H9 (cell line): ENCODE results near the gene PPP1R12A. TPM values are rescaled to one million over a fixed set of nuclear protein-coding genes. Genes with fewer than 3 reads are reported as not detected.

Experiments used
- DNase-seq: peaks from one replicate; pipeline ENCODE4 v3.0.0-alpha.2; 2017
- H2AFZ ChIP-seq: one replicate; pipeline ENCODE4 v1.6.1; 2013; ENCODE audit warnings: mild to moderate bottlenecking, low read length, control low read depth, moderate library complexity
- H2AK5ac ChIP-seq: 2 replicates; pipeline ENCODE4 v1.6.1; 2013; ENCODE audit warnings: low read length, control low read depth, mixed read lengths; ENCODE audit not compliant: insufficient read length
- H2BK120ac ChIP-seq: one replicate; pipeline ENCODE4 v1.6.1; 2013; ENCODE audit warnings: low read depth, mild to moderate bottlenecking, low read length, control low read depth, inconsistent platforms; ENCODE audit not compliant: poor library complexity, severe bottlenecking
- H2BK12ac ChIP-seq: 2 replicates; pipeline ENCODE4 v1.6.1; 2013; ENCODE audit warnings: low read length, control low read depth, mixed read lengths, low read depth; ENCODE audit not compliant: insufficient read length
- H2BK15ac ChIP-seq: 2 replicates; pipeline ENCODE4 v1.6.1; 2013; ENCODE audit warnings: low read depth, low read length, control low read depth
- H2BK20ac ChIP-seq: one replicate; pipeline ENCODE4 v1.6.1; 2013; ENCODE audit warnings: low read depth, mild to moderate bottlenecking, low read length, control low read depth, inconsistent platforms; ENCODE audit not compliant: poor library complexity, severe bottlenecking
- H2BK5ac ChIP-seq: 2 replicates; pipeline ENCODE4 v1.6.1; 2013; ENCODE audit warnings: low read length, control low read depth, mixed read lengths; ENCODE audit not compliant: insufficient read length
- H3K14ac ChIP-seq: 2 replicates; pipeline ENCODE4 v1.6.1; 2013; ENCODE audit warnings: low read length, control low read depth; ENCODE audit not compliant: insufficient read depth
- H3K18ac ChIP-seq: 2 replicates; pipeline ENCODE4 v1.6.1; 2013; ENCODE audit warnings: low read depth, mild to moderate bottlenecking, mixed read lengths, low read length, control low read depth; ENCODE audit not compliant: insufficient read length
- H3K23ac ChIP-seq: 2 replicates; pipeline ENCODE4 v1.6.1; 2013; ENCODE audit warnings: low read length, control low read depth, mixed read lengths, low read depth; ENCODE audit not compliant: insufficient read length
- H3K23me2 ChIP-seq: 2 replicates; pipeline ENCODE4 v1.6.1; 2013; ENCODE audit warnings: low read depth, mild to moderate bottlenecking, mixed read lengths, low read length, control low read depth; ENCODE audit not compliant: insufficient read length, poor library complexity, severe bottlenecking
- H3K27ac ChIP-seq: 2 replicates; pipeline ENCODE4 v1.5.1; 2013; ENCODE audit warnings: low read length, control low read depth, mixed read lengths, low read depth; ENCODE audit not compliant: insufficient read length
- H3K27me3 ChIP-seq: 2 replicates; pipeline ENCODE4 v1.6.1; 2013; ENCODE audit warnings: low read length, control low read depth, inconsistent platforms; ENCODE audit not compliant: insufficient read depth
- H3K4ac ChIP-seq: 2 replicates; pipeline ENCODE4 v1.6.1; 2013; ENCODE audit warnings: low read depth, mild to moderate bottlenecking, control low read depth, inconsistent platforms, low read length, moderate library complexity
- H3K4me1 ChIP-seq: 2 replicates; pipeline ENCODE4 v1.6.1; 2013; ENCODE audit warnings: low read length, control low read depth, inconsistent platforms; ENCODE audit not compliant: insufficient read depth
- H3K4me2 ChIP-seq: 2 replicates; pipeline ENCODE4 v1.6.1; 2013; ENCODE audit warnings: low read length, control low read depth, mixed read lengths; ENCODE audit not compliant: insufficient read length, insufficient read depth
- H3K56ac ChIP-seq: 2 replicates; pipeline ENCODE4 v1.6.1; 2013; ENCODE audit warnings: low read depth, mild to moderate bottlenecking, mixed read lengths, low read length, control low read depth; ENCODE audit not compliant: insufficient read length
- H3K79me1 ChIP-seq: 2 replicates; pipeline ENCODE4 v1.6.1; 2013; ENCODE audit warnings: low read depth, mild to moderate bottlenecking, moderate library complexity, low read length, control low read depth, inconsistent platforms; ENCODE audit not compliant: insufficient read depth, poor library complexity, severe bottlenecking
- H3K79me2 ChIP-seq: 2 replicates; pipeline ENCODE4 v1.6.1; 2013; ENCODE audit warnings: low read length, control low read depth, inconsistent platforms; ENCODE audit not compliant: insufficient read depth
- H3K9ac ChIP-seq: 2 replicates; pipeline ENCODE4 v1.6.1; 2013; ENCODE audit warnings: low read length, control low read depth, mixed read lengths; ENCODE audit not compliant: insufficient read length; ENCODE audit errors: extremely low read depth
- H3K9me3 ChIP-seq: one replicate; pipeline ENCODE4 v1.6.1; 2013; ENCODE audit warnings: low read depth, low read length, inconsistent platforms; ENCODE audit not compliant: control insufficient read depth
- H3T11ph ChIP-seq: one replicate; pipeline ENCODE4 v1.6.1; 2013; ENCODE audit warnings: mild to moderate bottlenecking, low read length, control low read depth, inconsistent platforms
- H4K20me1 ChIP-seq: one replicate; pipeline ENCODE4 v1.6.1; 2013; ENCODE audit not compliant: control insufficient read depth, insufficient read length, insufficient read depth
- H4K5ac ChIP-seq: 2 replicates; pipeline ENCODE4 v1.6.1; 2013; ENCODE audit warnings: low read depth, mild to moderate bottlenecking, mixed read lengths, low read length, control low read depth; ENCODE audit not compliant: insufficient read length
- H4K8ac ChIP-seq: replicated peaks from 2 replicates; pipeline ENCODE4 v1.6.1; 2013; ENCODE audit warnings: low read length, control low read depth, mixed read lengths, low read depth; ENCODE audit not compliant: insufficient read length
- H4K91ac ChIP-seq: 2 replicates; pipeline ENCODE4 v1.6.1; 2013; ENCODE audit warnings: low read depth, mild to moderate bottlenecking, moderate library complexity, mixed read lengths, low read length, control low read depth; ENCODE audit not compliant: insufficient read length
- H3K27ac Mint-ChIP-seq, 3 experiments: 2 replicates in 2 of 3; 3 replicates in 1 of 3; pipeline ENCODE4 v1.8.0; 2020 to 2021; ENCODE audit warnings: mixed read lengths in 3 of 3, mild to moderate bottlenecking in 1 of 3, moderate library complexity in 1 of 3
- H3K27me3 Mint-ChIP-seq: 2 replicates; pipeline ENCODE4 v1.8.0; 2021; ENCODE audit warnings: low read depth, mild to moderate bottlenecking, moderate library complexity, mixed read lengths
- H3K36me3 Mint-ChIP-seq, 3 experiments: 2 replicates in 2 of 3; 3 replicates in 1 of 3; pipeline ENCODE4 v1.8.0; 2020 to 2021; ENCODE audit warnings: low read depth in 3 of 3, mixed read lengths in 3 of 3; ENCODE audit not compliant: insufficient read depth in 1 of 3
- H3K4me1 Mint-ChIP-seq, 2 experiments: 2 replicates each; pipeline ENCODE4 v1.8.0; 2020; ENCODE audit warnings: mixed read lengths in 2 of 2
- H3K4me3 Mint-ChIP-seq, 2 experiments: 2 replicates in 1 of 2; 3 replicates in 1 of 2; pipeline ENCODE4 v1.8.0; 2020 to 2021; ENCODE audit warnings: mild to moderate bottlenecking in 2 of 2, mixed read lengths in 2 of 2, moderate library complexity in 1 of 2
- H3K9me3 Mint-ChIP-seq, 2 experiments: 2 replicates in 1 of 2; 3 replicates in 1 of 2; pipeline ENCODE4 v1.8.0; 2020; ENCODE audit warnings: mild to moderate bottlenecking in 2 of 2, mixed read lengths in 2 of 2, moderate library complexity in 1 of 2
- WGBS: extraction: QIAGEN DNeasy Blood & Tissue Kit; methylation state at CpG from one replicate; pipeline ENCODE4 v1.1.7; 2013; ENCODE audit warnings: missing lambda C conversion rate, low lambda C conversion rate, mixed read lengths; ENCODE audit not compliant: insufficient read length; ENCODE audit errors: extremely low coverage; 5-methylcytosine and 5-hydroxymethylcytosine counted together
- total RNA-seq: library from RNA; stranded (reverse); gene quantifications from 2 replicates; pipeline ENCODE4 v1.2.1, GENCODE V29; 2021
- TF ChIP-seq, protein P1 (sequence below): fragments of 200-600 bp; sonication (generic); conservative IDR thresholded peaks from 3 replicates; pipeline ENCODE4 v1.8.0; 2021; ENCODE audit warnings: antibody characterized with exemption, mild to moderate bottlenecking

Gene PPP1R12A
- total RNA-seq, 1 experiment from 2014 or later, result 93.5 TPM

DNA sequence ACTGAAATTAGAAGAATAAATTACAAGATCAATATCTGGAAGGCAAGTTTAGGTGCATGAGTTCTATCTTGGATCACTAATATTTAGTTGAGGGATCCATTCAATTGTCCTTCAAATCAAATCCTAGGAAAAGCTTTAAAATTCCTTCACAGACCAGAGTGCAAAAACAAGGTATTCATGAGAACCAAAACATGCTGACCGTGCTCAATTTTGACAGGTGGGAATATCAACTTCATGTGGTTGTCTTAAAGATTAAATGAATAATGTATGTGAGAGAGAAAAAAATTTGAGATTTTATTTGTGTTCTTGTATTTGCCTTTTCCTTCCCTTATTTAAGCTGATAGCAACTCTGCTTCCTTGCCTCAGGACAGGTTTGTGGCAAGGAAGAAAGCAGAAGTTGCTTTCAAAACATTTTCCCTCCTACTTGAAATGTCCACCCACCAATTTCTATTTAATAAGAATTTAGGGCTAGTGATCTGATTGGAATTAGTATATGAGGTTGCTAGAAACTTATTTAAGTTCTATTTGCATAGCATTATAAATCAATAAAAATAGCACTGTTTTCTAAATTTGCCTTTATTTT lies 4.9 kb upstream of the PPP1R12A start:
- TF ChIP-seq, protein P1, sequence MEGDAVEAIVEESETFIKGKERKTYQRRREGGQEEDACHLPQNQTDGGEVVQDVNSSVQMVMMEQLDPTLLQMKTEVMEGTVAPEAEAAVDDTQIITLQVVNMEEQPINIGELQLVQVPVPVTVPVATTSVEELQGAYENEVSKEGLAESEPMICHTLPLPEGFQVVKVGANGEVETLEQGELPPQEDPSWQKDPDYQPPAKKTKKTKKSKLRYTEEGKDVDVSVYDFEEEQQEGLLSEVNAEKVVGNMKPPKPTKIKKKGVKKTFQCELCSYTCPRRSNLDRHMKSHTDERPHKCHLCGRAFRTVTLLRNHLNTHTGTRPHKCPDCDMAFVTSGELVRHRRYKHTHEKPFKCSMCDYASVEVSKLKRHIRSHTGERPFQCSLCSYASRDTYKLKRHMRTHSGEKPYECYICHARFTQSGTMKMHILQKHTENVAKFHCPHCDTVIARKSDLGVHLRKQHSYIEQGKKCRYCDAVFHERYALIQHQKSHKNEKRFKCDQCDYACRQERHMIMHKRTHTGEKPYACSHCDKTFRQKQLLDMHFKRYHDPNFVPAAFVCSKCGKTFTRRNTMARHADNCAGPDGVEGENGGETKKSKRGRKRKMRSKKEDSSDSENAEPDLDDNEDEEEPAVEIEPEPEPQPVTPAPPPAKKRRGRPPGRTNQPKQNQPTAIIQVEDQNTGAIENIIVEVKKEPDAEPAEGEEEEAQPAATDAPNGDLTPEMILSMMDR, result no peak
- no peak for DNase-seq
- H3K56ac ChIP-seq, result no peak overlapping the region
- H2BK15ac ChIP-seq, result no peak overlapping the region
- no peaks in the 10 kb centered on the region for H4K20me1 ChIP-seq
- no peak overlapping the region for H4K8ac ChIP-seq
- no peaks in the 10 kb centered on the region for H3K27me3 ChIP-seq
- WGBS, result no CpG with 5 or more reads among the region's 1 CpG
- H3K4me2 ChIP-seq, result no peak overlapping the region
- no peaks in the 10 kb centered on the region for H3K79me2 ChIP-seq
- no peak overlapping the region for H2AK5ac ChIP-seq
- H2BK120ac ChIP-seq, result no peak overlapping the region
- H3K4me1 ChIP-seq, result no peaks in the 10 kb centered on the region; the same call in 1 of the 2 replicates
- Mint-ChIP-seq H3K4me1 (peaks cover 11% of the 10 kb centered on the region in 2 experiments), H3K9me3 (no peaks in the 10 kb centered on the region; a peak in 1 of 5 replicates), H3K4me3 (no peak overlapping the region), H3K27me3 (no peaks in the 10 kb centered on the region), H3K27ac (no peak overlapping the region), H3K36me3 (no peaks in the 10 kb centered on the region)
- H3K18ac ChIP-seq, result no peak overlapping the region
- H3K14ac ChIP-seq, result no peak overlapping the region
- H3K23me2 ChIP-seq, result peaks cover 5% of the 10 kb centered on the region
- H3K79me1 ChIP-seq, result no peaks in the 10 kb centered on the region
- H4K91ac ChIP-seq, result no peak overlapping the region
- H2BK20ac ChIP-seq, result no peak overlapping the region
- H3K9ac ChIP-seq, result no peak overlapping the region
- no peak overlapping the region for H2BK12ac ChIP-seq
- H3K4ac ChIP-seq, result no peak overlapping the region
- no peak overlapping the region for H2BK5ac ChIP-seq
- no peaks in the 10 kb centered on the region for H3K9me3 ChIP-seq
- no peak overlapping the region for H2AFZ ChIP-seq
- no peak overlapping the region for H4K5ac ChIP-seq
- no peak overlapping the region for H3K23ac ChIP-seq
- no peak overlapping the region for H3K27ac ChIP-seq
- no peak overlapping the region for H3T11ph ChIP-seq
